GM21529 (cell line): ENCODE measurements around the gene LGSN.
"Not testable (repeated sequence)": the region's sequence is repeated elsewhere in the genome, so short reads cannot be mapped to it uniquely, and the experiment has no call there.

ENCODE experiments used
- ATAC-seq: cut with Tn5 transposase; IDR thresholded peaks from one replicate; pipeline ENCODE4 v1.9.1; 2021; ENCODE audit not compliant: unreplicated experiment

Gene LGSN

DNA sequence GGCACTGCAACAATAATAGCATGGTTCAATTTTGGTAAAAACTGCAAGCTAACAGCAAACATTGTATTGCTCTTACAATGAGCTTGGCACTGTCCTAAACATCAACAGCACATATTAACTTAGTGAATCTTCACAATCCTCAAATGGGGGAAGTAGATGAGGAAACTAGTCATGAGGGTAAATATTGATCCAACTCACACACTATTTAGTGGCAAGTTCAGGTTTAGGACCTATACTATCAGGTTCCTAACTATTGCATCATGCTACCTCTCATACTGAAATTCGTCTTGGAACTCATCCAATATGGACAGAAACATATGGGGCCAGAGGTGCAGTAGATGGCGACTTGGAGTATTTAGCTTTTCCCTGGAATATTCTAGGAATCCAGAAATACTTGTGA, 74.4 kb downstream of the LGSN start:
- ATAC-seq, result no peak

DNA sequence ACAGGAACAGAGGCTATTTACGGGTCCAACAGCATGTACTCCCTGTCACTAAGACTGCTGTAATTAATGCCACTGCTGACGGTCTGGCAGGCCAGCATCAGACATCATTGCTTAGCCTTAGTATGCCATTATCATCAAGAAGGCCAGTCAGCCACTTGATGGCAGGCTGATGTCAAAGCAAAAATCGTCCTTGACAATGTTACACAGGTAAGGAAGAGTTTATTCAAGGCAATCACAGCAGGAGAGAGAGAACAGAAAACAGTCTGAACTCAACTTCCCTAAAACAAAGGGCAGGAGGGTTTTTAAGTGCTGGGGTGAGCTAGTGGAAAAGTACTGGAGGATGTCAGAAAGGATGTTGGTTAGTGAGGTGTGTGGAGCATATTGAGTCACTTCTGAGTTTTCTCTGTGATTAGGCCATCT, 83.4 kb downstream of the LGSN start:
- ATAC-seq, result no peak

DNA sequence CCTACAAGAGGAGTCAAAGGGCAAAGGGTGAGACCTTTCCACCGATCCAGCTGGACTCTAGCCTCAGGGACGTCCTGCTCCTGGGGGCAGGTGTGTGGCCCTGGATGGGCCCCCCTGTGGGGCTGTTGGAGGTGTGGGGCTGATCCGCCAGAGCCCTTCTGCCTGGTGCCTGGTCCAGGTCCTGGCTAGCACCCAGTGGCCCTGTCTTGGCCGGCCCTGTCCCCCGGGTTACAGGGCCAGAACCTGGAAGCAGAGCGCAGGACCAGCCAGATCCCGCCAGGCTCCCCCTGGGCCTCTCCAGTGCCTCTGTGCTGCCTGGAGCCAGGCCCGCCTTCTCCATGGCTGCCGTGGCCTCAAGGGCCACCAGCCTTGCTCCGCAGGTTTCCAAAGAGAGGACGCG, 89.3 kb downstream of the LGSN start:
- ATAC-seq, result not testable (repeated sequence)

DNA sequence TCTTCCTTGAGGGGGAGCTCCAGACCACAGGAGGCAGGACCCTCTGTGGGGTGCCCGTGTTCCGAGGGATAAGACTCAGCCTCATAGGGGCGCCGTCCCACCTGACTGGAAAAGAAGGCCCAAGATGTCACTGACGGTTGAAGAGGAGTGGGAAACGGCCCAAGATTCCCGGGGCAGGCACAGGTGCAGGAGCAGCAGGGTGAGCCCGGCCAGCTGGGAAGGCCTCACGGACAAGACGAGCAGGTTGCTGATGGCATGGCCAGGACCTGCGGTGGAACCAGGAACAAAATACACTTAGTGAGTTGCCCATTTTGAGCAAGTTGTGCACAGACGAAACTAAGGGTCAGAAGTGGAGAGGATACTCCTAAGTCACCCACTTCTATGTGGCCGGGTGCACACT, 89.8 kb downstream of the LGSN start:
- not testable (repeated sequence) for ATAC-seq

DNA sequence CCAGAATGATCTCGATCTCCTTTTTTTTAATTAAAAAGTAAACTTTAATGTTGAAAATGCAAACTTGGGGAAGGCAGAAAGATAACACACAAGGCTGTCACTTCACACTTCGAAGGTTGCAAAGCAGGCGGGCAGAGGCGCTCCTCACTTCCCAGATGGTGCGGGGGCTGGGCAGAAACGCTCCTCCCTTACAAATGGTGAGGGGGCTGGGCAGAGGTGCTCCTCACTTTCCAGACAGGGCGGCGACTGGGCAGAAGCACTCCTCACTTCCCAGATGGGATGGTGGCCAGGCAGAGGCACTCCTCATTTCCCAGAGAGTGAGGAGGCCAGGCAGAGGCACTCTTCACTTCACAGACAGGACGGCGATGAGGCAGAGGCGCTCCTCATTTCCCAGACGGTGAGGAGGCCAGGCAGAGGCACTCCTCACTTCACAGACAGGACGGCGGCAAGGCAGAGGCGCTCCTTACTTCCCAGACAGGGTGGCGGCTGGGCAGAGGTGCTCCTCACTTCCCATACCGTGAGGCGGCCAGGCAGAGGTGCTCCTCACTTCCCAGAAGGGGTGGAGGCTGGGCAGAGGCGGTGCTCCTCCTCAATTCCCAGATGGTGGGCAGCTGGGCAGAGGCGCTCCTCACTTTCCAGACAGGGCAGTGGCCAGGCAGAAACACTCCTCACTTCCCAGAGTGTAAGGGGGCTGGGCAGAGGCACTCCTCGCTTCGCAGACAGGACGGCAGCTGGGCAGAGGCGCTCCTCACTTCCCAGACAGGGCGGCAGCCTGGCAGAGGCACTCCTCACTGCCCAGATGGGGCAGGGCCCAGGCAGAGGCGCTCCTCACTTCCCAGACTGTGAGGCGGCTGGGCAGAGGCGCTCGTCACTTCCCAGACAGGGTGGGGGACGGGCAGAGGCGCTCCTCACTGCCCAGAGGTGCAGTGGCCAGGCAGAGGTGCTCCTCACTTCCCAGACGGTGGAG, 91.6 kb downstream of the LGSN start:
- ATAC-seq, result not testable (repeated sequence)

GRCh38 chr6:63225987-63226386, 93.8 kb downstream of the LGSN start:
- ATAC-seq, result not testable (repeated sequence)
